GM12873 (cell line): ENCODE data around the gene FUT4.

ENCODE experiments used
- TF ChIP-seq, protein P1 (sequence below): IDR thresholded peaks from 2 replicates; pipeline ENCODE4 v1.5.1; 2012; ENCODE audit warnings: low read depth, mild to moderate bottlenecking, moderate library complexity, low read length, control low read depth; ENCODE audit not compliant: insufficient read depth; ENCODE audit errors: missing control alignments

The FUT4 gene

DNA sequence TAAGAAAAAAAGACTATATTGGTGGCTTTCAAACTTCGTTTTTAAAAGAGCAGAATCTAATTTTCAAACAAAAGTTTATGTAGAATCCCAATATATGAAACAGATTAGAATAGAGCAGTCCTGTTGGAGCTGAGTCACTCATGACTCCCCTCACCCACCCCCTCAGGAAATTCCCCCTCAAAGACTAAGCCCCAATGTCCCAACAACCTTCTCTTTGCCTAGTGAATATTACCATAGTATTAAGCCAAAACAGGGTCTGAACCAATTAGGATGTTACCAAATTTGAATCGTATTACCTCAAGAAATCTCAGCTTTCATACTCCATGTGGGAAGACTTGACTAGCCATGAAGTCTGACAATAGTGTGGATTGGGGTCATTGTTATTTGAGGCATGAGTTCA is 15.6 kb downstream of the FUT4 start:
- TF ChIP-seq, protein P1, sequence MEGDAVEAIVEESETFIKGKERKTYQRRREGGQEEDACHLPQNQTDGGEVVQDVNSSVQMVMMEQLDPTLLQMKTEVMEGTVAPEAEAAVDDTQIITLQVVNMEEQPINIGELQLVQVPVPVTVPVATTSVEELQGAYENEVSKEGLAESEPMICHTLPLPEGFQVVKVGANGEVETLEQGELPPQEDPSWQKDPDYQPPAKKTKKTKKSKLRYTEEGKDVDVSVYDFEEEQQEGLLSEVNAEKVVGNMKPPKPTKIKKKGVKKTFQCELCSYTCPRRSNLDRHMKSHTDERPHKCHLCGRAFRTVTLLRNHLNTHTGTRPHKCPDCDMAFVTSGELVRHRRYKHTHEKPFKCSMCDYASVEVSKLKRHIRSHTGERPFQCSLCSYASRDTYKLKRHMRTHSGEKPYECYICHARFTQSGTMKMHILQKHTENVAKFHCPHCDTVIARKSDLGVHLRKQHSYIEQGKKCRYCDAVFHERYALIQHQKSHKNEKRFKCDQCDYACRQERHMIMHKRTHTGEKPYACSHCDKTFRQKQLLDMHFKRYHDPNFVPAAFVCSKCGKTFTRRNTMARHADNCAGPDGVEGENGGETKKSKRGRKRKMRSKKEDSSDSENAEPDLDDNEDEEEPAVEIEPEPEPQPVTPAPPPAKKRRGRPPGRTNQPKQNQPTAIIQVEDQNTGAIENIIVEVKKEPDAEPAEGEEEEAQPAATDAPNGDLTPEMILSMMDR = no peak

DNA sequence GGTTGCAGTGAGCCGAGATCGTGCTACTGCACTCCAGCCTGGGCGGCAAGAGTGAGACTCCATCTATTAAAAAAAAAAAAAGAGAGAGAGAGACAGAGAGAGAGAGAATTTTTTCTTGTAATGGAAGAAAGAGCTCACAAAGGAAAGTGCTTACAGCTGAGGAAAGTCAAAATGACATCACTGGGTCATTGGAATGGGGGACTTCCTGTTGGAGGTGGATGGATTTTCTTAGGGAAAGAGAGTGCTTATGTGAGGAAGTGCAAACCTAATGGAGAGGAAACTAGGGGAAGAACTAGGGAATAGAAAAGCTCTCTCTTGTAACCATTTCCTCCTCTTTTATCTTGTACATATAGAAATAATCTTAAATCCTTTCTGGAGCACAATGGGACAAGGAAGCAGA is 17.1 kb downstream of the FUT4 start:
- TF ChIP-seq, protein P1 = no peak

DNA sequence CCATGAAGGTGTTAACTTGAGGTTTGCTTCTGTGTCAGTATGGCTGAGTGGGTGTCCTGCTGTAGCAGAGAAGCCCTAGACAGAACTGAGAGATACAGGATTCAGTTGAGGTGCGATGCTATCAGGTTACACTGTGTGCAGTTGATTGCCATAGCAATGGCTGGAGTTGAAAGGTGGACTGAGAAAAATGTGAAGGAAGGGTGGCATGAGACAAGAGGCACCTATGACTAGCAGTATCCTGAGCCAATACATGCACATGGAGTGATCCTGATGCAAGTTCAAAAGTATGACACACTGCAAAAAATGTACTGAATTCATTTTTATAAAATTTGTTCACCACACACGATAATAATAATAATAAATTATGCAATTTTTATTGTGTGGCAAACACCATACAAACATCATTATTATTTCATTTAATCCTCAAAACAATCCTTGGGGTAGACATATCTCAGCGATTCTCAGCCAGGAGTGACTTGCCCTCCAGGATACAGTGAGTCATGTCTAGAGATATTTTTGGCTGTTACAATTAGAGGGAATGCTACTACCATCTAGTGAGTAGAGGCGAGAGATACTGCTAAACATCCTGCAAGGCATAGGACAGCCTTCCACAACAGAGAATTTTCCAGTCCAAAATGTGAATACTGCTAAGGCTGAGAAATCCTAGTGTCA is 19.6 kb downstream of the FUT4 start:
- TF ChIP-seq, protein P1 = no peak

DNA sequence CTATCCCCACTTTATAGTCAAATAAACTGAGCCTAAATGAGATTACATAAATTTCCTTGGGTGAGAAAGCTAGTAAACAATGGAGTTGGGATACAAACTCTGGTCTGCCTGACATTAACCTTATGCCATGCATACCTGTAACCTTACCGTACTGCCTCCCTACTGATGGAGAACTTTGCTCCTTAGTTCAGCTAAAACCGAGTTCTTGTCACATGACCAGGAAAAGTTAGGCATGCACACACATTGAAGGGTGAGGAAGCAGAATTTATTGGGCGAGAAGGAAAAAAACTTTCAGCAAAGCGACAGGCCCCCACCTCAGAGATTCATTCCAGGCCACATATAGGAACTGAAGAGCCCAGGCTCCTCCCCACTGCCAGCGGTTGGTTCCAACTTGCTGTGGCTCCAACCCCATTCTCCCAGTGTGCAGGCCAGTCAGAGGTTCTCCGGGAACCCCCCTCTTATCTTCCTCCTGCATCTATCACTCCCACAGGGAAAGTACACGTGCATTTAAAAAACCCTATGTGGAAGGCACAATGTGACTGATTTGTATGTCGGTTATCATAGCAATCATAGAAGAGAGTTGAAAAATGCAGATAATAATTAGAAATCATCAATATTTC is 20.2 kb downstream of the FUT4 start:
- TF ChIP-seq, protein P1 = no peak

DNA sequence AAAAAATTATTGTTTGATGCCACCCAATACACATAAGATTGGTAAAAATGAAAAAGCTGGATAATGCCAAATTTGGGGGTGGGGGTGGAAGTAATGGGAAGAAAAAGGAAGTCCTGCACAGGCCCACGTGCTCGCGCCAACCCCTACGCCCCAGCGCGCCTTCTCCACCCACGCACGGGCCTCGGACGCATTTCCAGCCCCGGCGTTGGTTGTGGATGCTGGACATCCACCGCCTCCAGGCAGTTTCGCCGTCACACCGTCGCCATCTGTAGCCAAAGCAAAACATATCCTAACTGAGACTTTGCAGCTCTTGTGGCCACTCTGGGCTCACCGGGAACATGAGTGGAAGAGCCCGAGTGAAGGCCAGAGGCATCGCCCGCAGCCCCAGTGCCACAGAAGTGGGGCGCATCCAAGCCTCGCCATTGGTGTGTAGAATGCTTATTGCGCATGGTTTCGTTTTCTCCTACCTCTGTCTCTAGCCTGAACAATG is 23.5 kb downstream of the FUT4 start, which contains the start of gene PIWIL4:
PIWIL4 (plus strand) TSS at position 188 of the 490 bp plus-strand sequence; CDS start at position 339, 151 bp downstream.
- TF ChIP-seq, protein P1 = no peak

DNA sequence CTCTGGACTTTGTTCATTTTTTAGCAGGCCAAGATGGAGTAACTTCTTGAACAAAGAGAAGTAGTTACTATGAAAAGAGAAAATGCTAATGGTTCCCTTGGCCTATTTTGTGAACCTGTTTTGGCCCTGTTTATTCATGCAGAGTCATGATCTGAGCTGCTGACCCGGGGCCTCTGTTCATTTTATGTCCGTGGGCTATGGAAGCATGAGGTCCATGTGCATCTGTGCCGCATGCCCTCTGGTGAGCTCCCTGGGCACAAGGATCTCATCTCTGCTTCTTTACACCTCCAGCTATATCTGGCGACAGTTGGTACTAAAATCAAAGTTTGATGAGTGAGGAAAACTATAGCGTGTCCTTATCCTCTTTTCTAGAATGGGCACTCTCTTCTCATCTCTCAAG is 24.5 kb downstream of the FUT4 start:
- TF ChIP-seq, protein P1 = no peak

DNA sequence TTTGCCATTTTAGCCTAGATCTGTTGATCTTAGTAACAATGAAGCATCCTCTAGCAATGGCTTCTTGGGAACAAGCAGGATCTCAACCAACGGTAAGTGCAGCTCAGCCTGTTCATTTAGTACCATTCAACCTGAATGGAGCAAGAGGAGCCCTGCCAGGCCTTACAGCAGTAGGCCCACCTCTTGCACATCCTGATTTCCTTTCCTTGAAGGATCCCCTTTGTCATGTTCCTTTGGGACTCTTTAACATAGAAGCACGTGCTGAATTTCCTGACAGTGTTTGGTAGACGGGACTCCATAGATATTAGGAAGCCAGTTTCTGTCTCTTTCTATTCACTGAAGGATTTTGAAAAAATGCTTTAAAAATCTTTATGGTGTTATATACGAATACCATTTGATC is 25.0 kb downstream of the FUT4 start:
- TF ChIP-seq, protein P1 = no peak
